Neural progenitor cell (in vitro differentiated cells): ENCODE measurements around the gene ZCWPW1. TPM values are rescaled to one million over a fixed set of nuclear protein-coding genes. Genes with fewer than 3 reads are reported as not detected.

Experiments
- DNase-seq: peaks from one replicate; pipeline ENCODE4 v3.0.0-alpha.2; 2016; ENCODE audit warnings: low spot score
- H2AFZ ChIP-seq: fragments of 200-600 bp; sonication (generic); replicated peaks from 2 replicates; pipeline ENCODE4 v1.6.1; 2016; ENCODE audit warnings: antibody characterized with exemption
- H3F3A ChIP-seq: fragments of 200-600 bp; sonication (generic); 2 replicates; pipeline ENCODE4 v1.6.1; 2016; ENCODE audit warnings: antibody characterized with exemption, low read depth
- H3K27ac ChIP-seq: fragments of 200-600 bp; sonication (generic); 2 replicates; pipeline ENCODE4 v1.5.1; 2016; ENCODE audit warnings: mild to moderate bottlenecking
- H3K27me3 ChIP-seq: fragments of 200-600 bp; sonication (generic); 2 replicates; pipeline ENCODE4 v1.6.1; 2016; ENCODE audit warnings: mild to moderate bottlenecking, moderate library complexity
- H3K36me3 ChIP-seq: fragments of 200-600 bp; sonication (generic); 2 replicates; pipeline ENCODE4 v1.5.1; 2016
- H3K4me1 ChIP-seq: fragments of 200-600 bp; sonication (generic); 2 replicates; pipeline ENCODE4 v1.6.1; 2016; ENCODE audit warnings: mixed run types
- H3K4me2 ChIP-seq: fragments of 200-600 bp; sonication (generic); 2 replicates; pipeline ENCODE4 v1.6.1; 2016
- H3K4me3 ChIP-seq: fragments of 200-600 bp; sonication (generic); 2 replicates; pipeline ENCODE4 v1.5.1; 2016
- H3K79me2 ChIP-seq: fragments of 200-600 bp; sonication (generic); 2 replicates; pipeline ENCODE4 v1.6.1; 2016; ENCODE audit warnings: low read depth
- H3K9ac ChIP-seq: fragments of 200-600 bp; sonication (generic); 2 replicates; pipeline ENCODE4 v1.6.1; 2016
- H3K9me3 ChIP-seq: fragments of 200-600 bp; sonication (generic); 2 replicates; pipeline ENCODE4 v1.5.1; 2016; ENCODE audit warnings: low read depth
- H4K20me1 ChIP-seq: fragments of 200-600 bp; sonication (generic); 2 replicates; pipeline ENCODE4 v1.6.1; 2016; ENCODE audit warnings: low read depth
- H3K27ac Mint-ChIP-seq: 3 replicates; pipeline ENCODE4 v1.8.0; 2021; ENCODE audit warnings: mixed read lengths
- H3K27me3 Mint-ChIP-seq: 2 replicates; pipeline ENCODE4 v1.8.0; 2022; ENCODE audit warnings: low read depth, mild to moderate bottlenecking, inconsistent platforms, moderate library complexity, mixed read lengths; ENCODE audit not compliant: insufficient read depth
- H3K36me3 Mint-ChIP-seq: 3 replicates; pipeline ENCODE4 v1.8.0; 2021; ENCODE audit warnings: mixed read lengths
- H3K4me1 Mint-ChIP-seq: 3 replicates; pipeline ENCODE4 v1.8.0; 2021; ENCODE audit warnings: mixed read lengths
- H3K4me3 Mint-ChIP-seq: 3 replicates; pipeline ENCODE4 v1.8.0; 2021; ENCODE audit warnings: mild to moderate bottlenecking, moderate library complexity, mixed read lengths
- H3K9me3 Mint-ChIP-seq: 3 replicates; pipeline ENCODE4 v1.8.0; 2020; ENCODE audit warnings: mixed read lengths
- CTCF ChIP-seq: fragments of 200-600 bp; sonication (generic); IDR thresholded peaks from 2 replicates; pipeline ENCODE4 v1.5.1; 2017; ENCODE audit warnings: antibody characterized with exemption, mild to moderate bottlenecking
- EZH2 ChIP-seq: fragments of 200-600 bp; sonication (generic); IDR thresholded peaks from 2 replicates; pipeline ENCODE4 v1.6.1; 2017; ENCODE audit warnings: antibody characterized with exemption, mild to moderate bottlenecking, moderate library complexity
- EZH2phosphoT487 ChIP-seq: fragments of 200-600 bp; sonication (generic); IDR thresholded peaks from 2 replicates; pipeline ENCODE4 v1.6.1; 2017; ENCODE audit warnings: antibody characterized with exemption
- total RNA-seq: library from RNA; depleted of rRNA; stranded (reverse); fragments of >200 nt; gene quantifications from 2 replicates; pipeline ENCODE4 v1.2.3, GENCODE V29; 2015; ENCODE audit warnings: low replicate concordance

Gene ZCWPW1
- total RNA-seq, 1 donor from 2014 or later, result 1.4 TPM

DNA sequence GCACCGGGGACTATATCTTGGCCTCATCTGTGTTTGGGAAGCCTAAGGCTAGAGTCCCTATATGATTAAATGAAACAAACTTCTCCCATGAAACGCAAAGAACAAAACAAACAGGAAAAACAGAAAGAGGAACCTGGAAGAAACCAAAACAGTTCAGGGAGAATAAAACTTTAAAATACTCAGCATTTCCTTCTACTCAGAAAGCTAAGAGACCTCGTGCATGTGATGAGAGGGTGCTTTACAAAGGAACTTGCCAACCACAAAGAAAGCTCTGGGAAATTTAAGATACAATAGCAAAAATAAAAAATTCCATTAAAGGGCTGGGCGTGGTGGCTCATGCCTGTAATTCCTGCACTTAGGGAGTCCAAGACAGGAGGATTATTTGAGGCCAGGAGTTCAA lies 48.3 kb downstream of the ZCWPW1 start:
- Mint-ChIP-seq H3K27me3 (peaks cover 2% of the 10 kb centered on the region), H3K4me1 (no peaks in the 10 kb centered on the region), H3K27ac (no peak overlapping the region), H3K36me3 (peaks cover 1% of the 10 kb centered on the region), H3K4me3 (no peak overlapping the region), H3K9me3 (no peaks in the 10 kb centered on the region)
- no peak for DNase-seq
- Histone ChIP-seq H3K9me3 (no peaks in the 10 kb centered on the region), H3K9ac (no peak overlapping the region), H3K4me1 (no peaks in the 10 kb centered on the region), H2AFZ (no peak overlapping the region), H4K20me1 (no peaks in the 10 kb centered on the region), H3K4me2 (no peak overlapping the region), H3K79me2 (no peaks in the 10 kb centered on the region), H3K27me3 (no peaks in the 10 kb centered on the region), H3K36me3 (no peaks in the 10 kb centered on the region), H3K27ac (no peak overlapping the region), H3K4me3 (no peak overlapping the region), H3F3A (no peaks in the 10 kb centered on the region)
- TF ChIP-seq CTCF (no peak), EZH2phosphoT487 (no peak), EZH2 (no peak)

- no peak overlapping the region for H3K27ac Mint-ChIP-seq
- Histone ChIP-seq H4K20me1 (no peaks in the 10 kb centered on the region), H3K27ac (no peak overlapping the region), H3F3A (no peaks in the 10 kb centered on the region), H3K4me1 (peaks cover 8% of the 10 kb centered on the region), H2AFZ (no peak overlapping the region), H3K9ac (no peak overlapping the region), H3K79me2 (no peaks in the 10 kb centered on the region), H3K27me3 (no peaks in the 10 kb centered on the region), H3K4me3 (no peak overlapping the region), H3K9me3 (no peaks in the 10 kb centered on the region), H3K36me3 (no peaks in the 10 kb centered on the region), H3K4me2 (no peak overlapping the region)
- H3K36me3 Mint-ChIP-seq, result peaks cover 1% of the 10 kb centered on the region
- H3K9me3 Mint-ChIP-seq, result no peaks in the 10 kb centered on the region
- DNase-seq, result no peak
- peaks cover 2% of the 10 kb centered on the region for H3K27me3 Mint-ChIP-seq
- no peak for TF ChIP-seq EZH2phosphoT487
- no peak for TF ChIP-seq CTCF
- no peak for TF ChIP-seq EZH2
- H3K4me1 Mint-ChIP-seq, result peaks cover 13% of the 10 kb centered on the region
- no peak overlapping the region for H3K4me3 Mint-ChIP-seq
These were observed 50.3 kb downstream of the ZCWPW1 start for GRCh38 chr7:100378114-100378755.

GRCh38 chr7:100376066-100376465 lies 52.4 kb downstream of the ZCWPW1 start:
- no peaks in the 10 kb centered on the region for H3K27me3 Mint-ChIP-seq
- H3K36me3 Mint-ChIP-seq, result peaks cover 1% of the 10 kb centered on the region
- H3K27me3 ChIP-seq, result no peaks in the 10 kb centered on the region

More at GRCh38 chr7:100376066-100376465, 52.4 kb downstream of the ZCWPW1 start:
- no peak overlapping the region for H3K4me3 ChIP-seq
- no peak for TF ChIP-seq EZH2phosphoT487
- TF ChIP-seq EZH2, result no peak
- TF ChIP-seq CTCF, result no peak
- no peaks in the 10 kb centered on the region for H3K36me3 ChIP-seq
- DNase-seq, result no peak
- H3K9me3 ChIP-seq, result no peaks in the 10 kb centered on the region
- H3K4me1 ChIP-seq, result peaks cover 15% of the 10 kb centered on the region
- no peak overlapping the region for H3K9ac ChIP-seq
- no peaks in the 10 kb centered on the region for H4K20me1 ChIP-seq
- H3F3A ChIP-seq, result peaks cover 2% of the 10 kb centered on the region
- H3K27ac ChIP-seq, result no peak overlapping the region
- H2AFZ ChIP-seq, result no peak overlapping the region
- Mint-ChIP-seq H3K4me3 (no peak overlapping the region), H3K9me3 (no peaks in the 10 kb centered on the region), H3K27ac (no peak overlapping the region), H3K4me1 (peaks cover 22% of the 10 kb centered on the region)
- no peak overlapping the region for H3K4me2 ChIP-seq
- no peaks in the 10 kb centered on the region for H3K79me2 ChIP-seq
